Mucosa of stomach (tissue), 1 donor: Measurements from ENCODE around the gene ANKRD13B.
"Not testable (repeated sequence)": the region's sequence is repeated elsewhere in the genome, so short reads cannot be mapped to it uniquely, and the experiment has no call there.

Experiments
- H3K27me3 ChIP-seq: one replicate; pipeline ENCODE4 v1.7.0; 2013; ENCODE audit warnings: mild to moderate bottlenecking, low read length; ENCODE audit not compliant: control insufficient read depth, insufficient read depth
- H3K36me3 ChIP-seq: one replicate; pipeline ENCODE4 v1.7.0; 2013; ENCODE audit warnings: low read length; ENCODE audit not compliant: control insufficient read depth, insufficient read depth
- H3K4me1 ChIP-seq: one replicate; pipeline ENCODE4 v1.7.0; 2013; ENCODE audit warnings: mild to moderate bottlenecking, low read length; ENCODE audit not compliant: control insufficient read depth, insufficient read depth
- H3K4me3 ChIP-seq: one replicate; pipeline ENCODE4 v1.7.0; 2013; ENCODE audit warnings: low read length
- H3K9ac ChIP-seq: one replicate; pipeline ENCODE4 v1.7.0; 2013; ENCODE audit warnings: mild to moderate bottlenecking, low read length, moderate library complexity
- H3K9me3 ChIP-seq: one replicate; pipeline ENCODE4 v1.7.0; 2013; ENCODE audit warnings: mild to moderate bottlenecking, low read length, moderate library complexity; ENCODE audit not compliant: control insufficient read depth
- donor health status: Pancreatic carcinoma.

The ANKRD13B gene

DNA sequence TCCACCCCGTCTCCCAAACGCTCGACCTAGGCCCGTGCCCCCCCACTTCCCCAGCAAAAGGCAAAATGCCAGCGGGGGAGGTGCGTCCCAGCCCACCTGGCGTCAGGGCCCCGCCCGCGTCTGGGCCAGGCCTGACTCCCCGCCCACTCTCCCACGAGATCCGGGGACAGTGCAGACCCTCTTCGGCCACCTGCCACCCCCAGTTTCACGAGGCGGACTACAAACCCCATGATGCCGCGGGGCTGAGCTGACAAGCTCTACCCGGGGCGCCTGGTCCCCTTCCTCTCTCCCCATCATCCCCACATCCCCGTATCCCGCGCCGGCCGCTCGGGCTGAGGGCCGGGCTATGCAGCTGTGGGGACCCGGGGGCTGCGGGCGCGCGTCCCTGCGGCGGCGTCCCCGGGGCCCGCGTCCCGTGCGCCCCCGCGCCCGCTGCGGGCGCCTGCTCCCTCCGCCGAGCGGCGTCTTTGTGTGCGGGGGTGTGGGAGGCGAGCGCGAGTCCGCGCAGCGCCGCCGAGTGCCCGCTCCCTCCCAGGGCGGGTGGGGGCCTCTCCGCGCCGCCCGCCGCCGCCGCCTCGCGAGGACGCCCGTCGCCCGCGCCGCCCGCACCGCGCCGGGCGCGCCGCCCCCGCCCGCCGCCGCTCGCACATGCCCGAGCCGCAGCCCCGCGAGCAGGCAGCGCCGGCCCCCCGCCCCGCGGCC is at the start of gene ANKRD13B:
TSS of gene ANKRD13B (plus strand) at position 283 of the 702 bp plus-strand sequence. CDS start 490 bp downstream, outside the sequence.
- Histone ChIP-seq H3K9ac (peak within 1 kb of the TSS; percentile 35), H3K36me3 (no peaks in the 10 kb centered on the region), H3K27me3 (no peaks in the 10 kb centered on the region), H3K9me3 (no peaks in the 10 kb centered on the region), H3K4me1 (peaks cover 46% of the 10 kb centered on the region), H3K4me3 (peak within 1 kb of the TSS; percentile 24)

- Histone ChIP-seq H3K4me3 (no peak overlapping the region), H3K4me1 (no peaks in the 10 kb centered on the region), H3K9ac (no peak overlapping the region), H3K27me3 (no peaks in the 10 kb centered on the region), H3K9me3 (no peaks in the 10 kb centered on the region), H3K36me3 (no peaks in the 10 kb centered on the region)
Observed at GRCh38 chr17:29544066-29544465, 48.9 kb upstream of the ANKRD13B start.

- H3K27me3 ChIP-seq = no peaks in the 10 kb centered on the region
- H3K4me3 ChIP-seq = no peak overlapping the region
- H3K4me1 ChIP-seq = no peaks in the 10 kb centered on the region
- H3K9ac ChIP-seq = no peak overlapping the region
- H3K36me3 ChIP-seq = no peaks in the 10 kb centered on the region
- H3K9me3 ChIP-seq = no peaks in the 10 kb centered on the region
Observed at GRCh38 chr17:29546085-29546484, 46.8 kb upstream of the ANKRD13B start.

DNA sequence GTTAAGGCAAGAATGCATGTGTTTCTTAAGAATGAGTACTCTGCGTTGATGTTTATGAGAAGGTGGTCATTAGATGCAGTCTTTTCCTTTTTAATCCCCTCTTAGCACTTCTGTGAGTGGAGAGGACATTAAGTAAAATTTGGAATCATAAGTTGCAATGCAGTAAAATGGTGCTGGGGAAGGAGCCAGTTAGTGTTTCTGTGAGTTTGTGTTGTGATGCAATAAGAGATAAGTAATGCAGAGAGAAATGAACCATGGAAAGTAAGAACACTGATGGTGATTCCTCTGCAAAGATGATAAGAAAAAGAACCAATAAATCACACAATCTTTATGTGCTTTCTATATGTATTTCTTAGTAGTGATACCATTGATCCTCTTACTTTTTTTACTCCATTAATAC is 46.1 kb upstream of the ANKRD13B start:
- H3K9ac ChIP-seq = no peak overlapping the region
- H3K9me3 ChIP-seq = no peaks in the 10 kb centered on the region
- no peak overlapping the region for H3K4me3 ChIP-seq
- H3K27me3 ChIP-seq = no peaks in the 10 kb centered on the region
- no peaks in the 10 kb centered on the region for H3K4me1 ChIP-seq
- H3K36me3 ChIP-seq = no peaks in the 10 kb centered on the region

- no peaks in the 10 kb centered on the region for H3K36me3 ChIP-seq
- no peak overlapping the region for H3K9ac ChIP-seq
- no peaks in the 10 kb centered on the region for H3K27me3 ChIP-seq
- no peaks in the 10 kb centered on the region for H3K4me1 ChIP-seq
- H3K4me3 ChIP-seq = no peak overlapping the region
- no peaks in the 10 kb centered on the region for H3K9me3 ChIP-seq
Observed at GRCh38 chr17:29549177-29549923, 43.6 kb upstream of the ANKRD13B start.

GRCh38 chr17:29555840-29556239 is 37.1 kb upstream of the ANKRD13B start:
- no peak overlapping the region for H3K4me3 ChIP-seq
- H3K36me3 ChIP-seq = no peaks in the 10 kb centered on the region
- no peak overlapping the region for H3K9ac ChIP-seq
- H3K4me1 ChIP-seq = no peaks in the 10 kb centered on the region
- H3K9me3 ChIP-seq = no peaks in the 10 kb centered on the region
- no peaks in the 10 kb centered on the region for H3K27me3 ChIP-seq

- no peaks in the 10 kb centered on the region for H3K36me3 ChIP-seq
- no peak overlapping the region for H3K9ac ChIP-seq
- no peaks in the 10 kb centered on the region for H3K4me1 ChIP-seq
- H3K27me3 ChIP-seq = no peaks in the 10 kb centered on the region
- H3K4me3 ChIP-seq = no peak overlapping the region
- H3K9me3 ChIP-seq = no peaks in the 10 kb centered on the region
Observed at GRCh38 chr17:29557085-29557738, 35.7 kb upstream of the ANKRD13B start.

- no peaks in the 10 kb centered on the region for H3K36me3 ChIP-seq
- no peak overlapping the region for H3K9ac ChIP-seq
- no peaks in the 10 kb centered on the region for H3K4me1 ChIP-seq
- no peaks in the 10 kb centered on the region for H3K27me3 ChIP-seq
- H3K4me3 ChIP-seq = no peak overlapping the region
- no peaks in the 10 kb centered on the region for H3K9me3 ChIP-seq
Observed at GRCh38 chr17:29557739-29558116, 35.2 kb upstream of the ANKRD13B start.

DNA sequence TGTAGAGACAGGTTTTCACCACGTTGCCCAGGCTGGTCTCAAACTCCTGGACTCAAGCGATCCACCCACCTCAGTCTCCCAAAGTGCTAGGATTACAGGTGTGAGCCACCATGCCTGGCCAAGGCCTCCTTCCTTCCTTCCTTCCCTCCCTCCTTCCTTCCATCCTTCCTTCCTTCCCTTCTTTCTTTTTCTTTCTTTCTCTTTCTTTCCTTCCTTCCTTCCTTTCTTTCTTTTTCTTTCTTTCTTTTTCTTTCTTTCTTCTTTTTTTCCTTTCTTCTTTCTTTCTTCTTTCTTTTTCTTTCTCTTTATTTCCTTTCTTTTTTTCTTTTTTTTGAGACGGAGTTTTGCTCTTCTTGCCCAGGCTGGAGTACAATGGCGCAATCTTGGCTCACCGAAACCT is 34.8 kb upstream of the ANKRD13B start:
- not testable (repeated sequence) for H3K4me1 ChIP-seq, H3K9ac ChIP-seq, H3K36me3 ChIP-seq, H3K9me3 ChIP-seq, H3K4me3 ChIP-seq, H3K27me3 ChIP-seq

DNA sequence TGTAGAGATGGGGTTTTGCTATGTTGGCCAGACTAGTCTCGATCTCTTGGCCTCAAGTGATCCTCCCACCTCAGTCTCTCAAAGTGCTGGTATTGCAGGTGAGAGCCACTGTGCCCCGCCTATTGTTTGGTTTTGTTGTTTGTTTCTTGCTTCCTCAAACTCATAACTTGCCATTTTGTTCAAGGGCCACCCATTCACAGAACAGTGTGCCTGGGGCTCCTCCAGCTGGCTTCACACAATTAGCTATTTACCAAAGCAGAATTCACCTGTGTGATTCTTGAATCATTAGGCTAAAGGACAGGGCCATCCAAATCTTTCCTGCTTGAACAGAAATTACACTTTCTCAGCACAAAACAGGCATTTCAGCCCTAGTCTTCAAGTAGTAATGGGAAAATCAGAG is 33.3 kb upstream of the ANKRD13B start:
- H3K27me3 ChIP-seq = no peaks in the 10 kb centered on the region

GRCh38 chr17:29560316-29560715 is 32.6 kb upstream of the ANKRD13B start:
- H3K9ac ChIP-seq = no peak overlapping the region

More for the DNA sequence above, 33.3 kb upstream of the ANKRD13B start:
- no peak overlapping the region for H3K9ac ChIP-seq
- H3K4me3 ChIP-seq = no peak overlapping the region
- no peaks in the 10 kb centered on the region for H3K9me3 ChIP-seq
- H3K36me3 ChIP-seq = no peaks in the 10 kb centered on the region
- no peaks in the 10 kb centered on the region for H3K4me1 ChIP-seq

More at GRCh38 chr17:29560316-29560715, 32.6 kb upstream of the ANKRD13B start:
- no peaks in the 10 kb centered on the region for H3K9me3 ChIP-seq
- H3K36me3 ChIP-seq = no peaks in the 10 kb centered on the region
- H3K4me1 ChIP-seq = peaks cover under 1% of the 10 kb centered on the region
- no peak overlapping the region for H3K4me3 ChIP-seq
- no peaks in the 10 kb centered on the region for H3K27me3 ChIP-seq
